ENCODE results near the gene KPNB1.

KPNB1 gene

DNA sequence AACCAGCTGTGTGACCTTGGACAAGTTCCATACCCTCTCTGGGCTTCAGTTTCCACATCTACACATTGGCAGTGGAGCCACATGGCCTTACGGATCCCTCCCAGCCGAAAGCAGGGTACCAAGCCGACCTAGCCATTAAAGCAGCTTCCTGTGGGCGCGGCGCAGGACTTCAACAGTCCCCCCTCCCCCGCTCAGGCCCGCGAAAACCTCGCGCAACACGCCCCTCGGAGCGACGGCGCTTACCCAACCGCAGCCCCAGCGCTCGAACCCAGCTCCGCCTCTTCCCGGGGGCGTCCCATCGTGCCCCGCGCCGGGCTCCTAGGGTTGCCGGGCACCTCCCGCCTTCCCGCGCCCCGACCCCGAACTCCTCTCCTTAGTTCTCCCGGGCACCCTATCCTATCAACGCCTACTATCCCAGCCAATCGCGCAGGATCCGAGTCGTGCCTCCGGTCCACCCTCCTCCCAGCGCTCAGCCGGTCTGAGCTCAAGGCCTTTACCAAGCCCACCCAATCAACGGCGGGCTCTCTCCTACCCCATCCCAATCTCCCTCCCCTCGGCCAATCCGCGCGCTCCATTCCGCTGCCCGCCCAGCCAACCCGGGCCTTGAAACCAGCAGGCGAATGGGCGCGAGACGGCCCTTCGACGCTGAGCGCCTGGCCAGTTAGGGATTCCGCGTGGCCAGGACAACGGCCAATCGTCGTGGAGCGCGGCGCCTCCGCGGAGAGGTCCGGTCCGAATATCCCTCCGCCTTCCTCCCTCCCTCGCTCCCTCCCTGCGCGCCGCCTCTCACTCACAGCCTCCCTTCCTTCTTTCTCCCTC lies at the start of gene KPNB1:
TSS of gene KPNB1 (plus strand) at position 767 of the 819 bp plus-strand sequence. CDS start 326 bp downstream, outside the sequence.
- peak; percentile 97 for DNase-seq (ENCODE audit: low spot score)

DNA sequence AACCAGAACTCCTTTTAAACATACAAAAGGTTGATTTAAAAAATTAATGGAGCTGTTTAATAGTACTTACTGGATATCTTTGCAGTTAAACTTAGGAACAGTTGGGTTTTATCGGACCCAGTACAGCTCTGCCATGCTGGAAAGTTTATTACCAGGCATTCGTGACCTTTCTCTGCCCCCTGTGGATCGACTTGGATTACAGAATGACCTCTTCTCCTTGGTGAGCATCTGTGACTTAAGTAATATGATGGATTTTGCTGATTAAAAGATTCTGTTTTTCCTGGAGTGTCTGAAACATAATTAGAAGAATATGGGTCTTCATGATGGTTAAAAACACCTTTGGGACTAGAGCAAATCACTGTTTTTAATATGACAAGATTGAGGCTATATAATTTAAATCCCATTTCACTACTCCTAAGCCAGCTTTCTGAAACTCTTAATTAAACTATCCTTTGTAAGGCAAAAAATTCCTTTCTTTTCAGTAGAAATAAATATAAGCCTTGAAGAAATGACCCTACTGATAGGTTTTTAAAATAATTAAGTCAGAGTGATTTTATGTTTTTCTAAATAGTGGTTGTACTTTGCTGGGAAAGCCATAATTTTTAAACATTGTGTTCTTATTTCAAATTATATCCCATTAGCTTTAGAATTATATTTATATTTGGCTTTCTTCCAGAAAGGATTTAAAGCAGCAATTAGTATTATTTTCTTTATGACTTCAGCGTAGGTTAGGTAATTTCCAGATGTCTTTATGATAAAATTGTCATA lies 45.7 kb upstream of the KPNB1 start:
- DNase-seq (ENCODE audit: low spot score) = no peak

DNA sequence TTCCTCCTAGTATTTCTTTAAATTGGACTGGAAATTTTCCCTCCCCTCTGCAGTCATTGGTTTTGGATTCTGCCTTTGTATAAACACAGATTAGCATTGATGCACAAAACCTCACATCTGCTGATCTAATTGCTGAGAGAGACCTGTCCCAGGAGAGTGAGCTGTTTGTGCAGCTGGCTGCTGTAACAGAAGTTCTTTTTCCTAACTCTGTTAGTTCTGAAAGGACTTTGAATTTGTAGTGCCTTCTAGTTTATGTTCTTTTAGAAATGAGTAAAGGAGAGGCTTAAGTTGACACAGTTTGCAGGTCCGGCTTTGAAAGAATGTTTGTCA lies 45.2 kb upstream of the KPNB1 start:
- DNase-seq (ENCODE audit: low spot score) = peak; percentile 80

DNA sequence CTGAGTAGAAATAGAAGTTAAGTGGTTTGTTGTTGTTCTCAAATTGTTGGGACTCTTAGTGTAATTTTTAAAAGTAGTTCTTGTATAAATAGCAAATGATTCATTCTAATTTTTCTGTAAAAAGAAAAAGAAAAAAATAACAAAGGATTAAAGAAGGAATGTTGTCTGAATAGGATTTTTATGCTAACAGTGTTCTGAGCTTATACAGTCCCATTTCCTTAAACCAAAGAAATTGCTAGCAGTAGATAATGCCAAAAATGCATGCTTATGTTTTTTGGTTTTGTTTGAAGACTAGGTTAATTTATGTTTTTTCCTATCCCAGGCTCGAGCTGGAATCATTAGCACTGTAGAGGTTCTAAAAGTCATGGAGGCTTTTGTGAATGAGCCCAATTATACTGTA lies 44.7 kb upstream of the KPNB1 start:
- DNase-seq (ENCODE audit: low spot score) = no peak

DNA sequence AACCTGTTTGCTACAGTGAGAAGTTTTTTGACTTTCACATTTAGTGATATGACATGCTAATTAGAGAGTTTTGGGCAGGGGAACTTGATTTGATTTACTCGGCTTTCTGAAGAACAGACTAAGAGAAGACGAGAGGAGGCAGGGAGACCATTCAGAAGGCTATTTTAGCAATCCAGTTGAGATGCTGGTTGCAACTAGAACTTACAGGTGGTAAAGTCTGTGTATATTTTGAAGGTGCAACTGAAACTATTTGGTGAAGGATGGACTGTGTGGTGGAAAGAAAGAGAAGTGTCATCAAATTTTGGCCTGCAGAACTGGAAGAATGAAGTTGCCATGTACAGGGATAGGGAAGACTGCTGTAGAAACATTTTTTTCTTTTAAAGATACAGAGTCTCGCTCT lies 42.2 kb upstream of the KPNB1 start:
- no peak for DNase-seq (ENCODE audit: low spot score)

DNA sequence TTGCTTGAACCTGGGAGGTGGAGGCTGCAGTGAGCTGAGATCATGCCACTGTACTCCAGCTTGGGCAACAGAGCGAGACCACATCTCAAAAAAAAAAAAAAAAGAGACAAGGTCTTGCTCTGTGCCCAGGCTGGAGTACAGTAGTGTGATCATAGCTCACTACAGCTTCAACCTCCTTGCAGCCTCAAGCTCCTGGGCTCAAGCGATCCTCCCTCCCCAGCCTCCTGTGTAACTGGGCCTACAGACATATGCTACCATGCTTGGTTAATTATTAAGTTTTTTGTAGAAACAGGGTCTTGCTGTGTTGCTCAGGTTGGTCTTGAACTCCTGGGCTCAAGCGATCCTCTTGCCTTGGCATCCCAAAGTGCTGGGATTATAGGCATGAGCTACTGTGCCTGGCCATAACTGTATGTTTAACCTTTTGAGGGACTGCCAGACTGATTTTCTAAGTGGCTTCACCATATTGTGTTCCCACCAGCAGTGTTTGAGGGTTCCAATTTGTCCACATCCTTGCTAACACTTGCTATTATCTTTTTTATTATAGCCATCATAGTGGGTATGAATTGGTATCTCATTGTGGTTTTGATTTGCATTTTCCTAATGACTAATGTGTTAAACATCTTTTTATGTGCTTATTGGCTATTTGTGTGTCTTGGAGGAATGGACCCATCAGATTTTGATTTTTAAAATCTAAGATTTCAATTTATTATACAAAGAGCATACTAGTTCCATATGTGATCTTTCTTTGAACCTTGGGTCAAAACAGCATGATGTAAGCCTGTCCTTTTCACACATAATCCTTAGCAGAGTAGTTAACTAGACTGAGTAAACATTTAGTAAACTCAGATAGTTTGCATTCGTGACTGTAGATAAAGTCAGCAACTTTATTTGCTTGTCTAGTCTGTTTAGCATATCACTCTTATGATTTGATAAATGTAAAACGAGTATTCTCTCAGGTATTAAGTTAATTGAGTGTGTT lies 38.1 kb upstream of the KPNB1 start:
- DNase-seq (ENCODE audit: low spot score) = no peak

DNA sequence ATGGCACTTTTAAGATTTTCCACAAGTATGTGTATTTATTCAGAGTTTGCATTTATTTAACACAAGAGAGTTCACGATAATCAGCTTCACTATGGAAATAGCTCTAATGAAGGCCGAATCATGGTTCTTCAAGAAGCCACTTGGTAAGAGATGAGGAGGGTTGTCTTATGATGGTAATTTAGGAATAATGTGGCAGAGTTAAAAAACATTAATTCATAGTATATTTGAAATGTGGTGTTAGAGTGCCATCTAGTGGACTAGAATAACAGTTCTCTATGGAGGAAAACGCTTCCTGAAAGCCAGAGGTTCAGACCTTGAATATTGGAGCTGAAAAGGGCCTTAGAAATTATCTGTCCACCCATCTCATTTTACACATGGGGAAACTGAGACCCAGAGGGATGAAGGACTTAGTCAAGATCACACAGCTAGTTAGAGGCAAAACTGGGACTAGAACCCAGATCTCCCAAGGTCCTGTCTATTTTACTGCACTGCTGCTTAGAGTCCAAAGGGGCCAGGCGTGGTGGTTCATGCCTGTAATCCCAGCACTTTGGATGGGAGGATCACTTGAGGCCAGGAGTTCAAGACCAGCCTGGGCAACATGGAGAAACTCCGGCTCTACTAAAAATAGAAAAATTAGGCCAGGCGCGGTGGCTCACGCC lies 33.8 kb upstream of the KPNB1 start:
- peak; percentile 54 for DNase-seq (ENCODE audit: low spot score)

DNA sequence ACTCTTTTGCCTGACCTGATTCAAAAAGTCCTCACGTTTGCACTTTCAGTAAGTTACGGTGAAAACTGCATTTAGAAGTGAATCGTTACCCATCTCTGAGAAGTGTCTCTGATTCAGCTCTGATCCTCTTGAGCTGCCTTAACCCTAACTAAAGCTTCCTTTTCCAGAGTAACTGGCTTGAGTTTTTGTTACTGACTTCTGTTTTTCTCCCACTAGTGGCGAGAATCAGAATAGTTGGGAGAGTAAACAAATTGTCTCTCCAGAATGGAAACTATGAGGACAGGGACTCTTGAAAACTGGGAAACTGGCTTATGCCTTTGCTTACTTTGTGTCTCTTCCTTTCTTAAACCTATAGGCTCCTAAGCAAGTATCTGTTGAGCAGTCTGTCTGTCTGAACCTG lies 31.3 kb upstream of the KPNB1 start:
- DNase-seq (ENCODE audit: low spot score) = no peak

DNA sequence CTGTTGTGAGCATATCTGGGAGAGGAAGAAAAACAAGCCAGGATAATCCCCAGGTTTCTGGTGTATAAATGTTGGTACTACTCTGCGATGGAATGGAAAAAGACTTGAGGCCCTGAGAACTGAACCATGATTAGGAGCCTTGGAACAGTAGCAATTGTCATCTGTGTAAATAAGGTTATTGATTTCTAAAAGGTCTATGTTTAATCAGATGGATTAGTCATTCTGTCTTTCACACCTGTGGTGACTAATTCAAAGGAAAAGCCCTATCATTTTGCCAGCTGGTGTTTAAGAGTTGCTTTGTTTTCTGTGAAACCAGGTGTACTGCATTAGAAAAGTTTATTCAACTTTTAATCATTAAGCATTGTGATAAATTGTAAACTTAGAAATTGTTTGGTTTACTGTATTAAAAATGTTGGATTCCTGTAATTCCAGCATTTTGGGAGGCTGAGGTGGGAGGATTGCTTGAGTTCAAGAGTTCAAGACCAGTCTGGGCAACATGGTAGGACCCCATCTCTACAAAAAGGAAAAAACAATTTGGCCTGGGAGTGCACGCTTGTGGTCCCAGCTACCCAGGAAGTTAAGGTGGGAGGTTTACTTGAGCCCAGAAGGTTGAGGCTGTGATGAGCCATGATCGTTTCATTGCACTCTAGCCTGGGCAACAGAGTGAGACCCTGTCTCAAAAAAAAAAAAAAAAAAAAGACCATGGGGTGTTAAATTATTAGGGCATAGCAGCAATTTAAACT lies 29.0 kb upstream of the KPNB1 start:
- no peak for DNase-seq (ENCODE audit: low spot score)

DNA sequence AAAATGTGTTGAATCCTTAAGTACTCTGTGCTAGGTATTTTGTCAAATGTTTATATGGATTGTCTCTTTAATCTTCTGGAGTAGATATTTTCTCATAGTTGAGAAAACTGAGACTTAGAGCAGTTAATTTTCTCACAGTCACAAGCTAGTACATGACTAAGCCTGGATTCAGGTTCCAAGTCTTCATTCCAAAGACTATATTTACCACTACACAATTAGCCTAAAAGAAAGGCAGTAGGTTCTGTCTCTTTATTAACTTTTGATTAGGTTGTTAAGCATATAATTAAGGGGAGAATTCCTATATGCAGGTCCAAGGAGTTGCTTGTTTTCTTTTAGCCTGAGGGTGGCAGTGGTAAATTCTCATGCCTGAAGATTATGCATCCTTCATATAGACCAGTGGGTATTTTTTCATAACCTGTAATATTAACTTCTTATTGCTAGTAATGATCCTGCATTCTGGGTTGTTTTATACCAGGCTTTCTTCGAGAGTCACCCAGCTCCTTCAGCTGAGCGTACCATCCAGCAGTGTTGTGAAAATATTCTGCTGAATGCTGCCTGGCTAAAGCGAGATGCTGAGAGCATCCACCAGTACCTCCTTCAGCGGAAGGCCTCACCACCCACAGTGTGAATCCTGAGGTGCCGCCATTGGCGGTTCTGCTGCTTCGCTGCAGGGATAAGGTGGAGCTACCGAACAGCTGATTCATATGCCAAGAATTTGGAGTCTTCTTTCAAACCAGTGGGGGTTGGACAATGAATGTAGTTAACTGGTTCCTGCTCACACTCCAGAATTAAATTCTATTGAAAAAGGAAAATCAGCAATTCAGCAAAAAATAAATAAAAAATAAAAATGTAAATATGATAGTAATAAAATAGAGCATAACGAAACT lies 28.2 kb upstream of the KPNB1 start:
- DNase-seq (ENCODE audit: low spot score) = peak; percentile 45

DNA sequence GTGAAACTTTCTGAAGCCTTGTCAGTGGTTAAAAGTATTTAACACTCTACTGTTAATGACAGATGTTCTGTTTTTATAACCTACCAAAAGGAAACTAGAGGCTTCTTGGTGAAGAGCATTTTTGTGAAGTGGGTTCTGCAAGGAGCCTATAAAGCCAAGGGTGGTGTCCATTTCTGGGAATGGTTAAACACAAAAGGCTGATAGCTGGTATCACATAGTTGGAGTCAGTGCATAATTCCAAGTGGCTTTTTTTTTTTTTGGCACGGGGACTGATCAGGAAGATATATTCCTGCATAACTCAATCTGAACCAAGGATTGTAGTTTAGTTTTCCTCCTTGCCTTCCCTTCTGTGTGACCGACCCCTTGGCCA lies 27.6 kb upstream of the KPNB1 start:
- no peak for DNase-seq (ENCODE audit: low spot score)

DNA sequence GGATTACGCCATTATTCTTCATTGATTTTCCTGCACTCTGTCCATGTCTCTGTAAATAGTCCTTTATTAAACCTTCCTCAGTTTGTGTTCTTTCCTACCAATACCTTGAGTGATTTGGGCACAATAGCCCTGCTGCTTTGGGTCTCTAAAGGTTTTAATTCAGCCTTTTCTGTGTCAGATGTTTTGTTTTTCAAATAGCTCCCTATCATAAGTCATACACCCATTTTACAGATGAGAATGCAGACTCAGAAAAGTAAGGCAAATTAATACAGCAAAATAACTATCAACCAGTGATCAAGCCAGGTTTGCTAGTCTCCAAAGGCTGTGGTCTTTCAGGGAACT lies 25.0 kb upstream of the KPNB1 start:
- DNase-seq (ENCODE audit: low spot score) = no peak

DNA sequence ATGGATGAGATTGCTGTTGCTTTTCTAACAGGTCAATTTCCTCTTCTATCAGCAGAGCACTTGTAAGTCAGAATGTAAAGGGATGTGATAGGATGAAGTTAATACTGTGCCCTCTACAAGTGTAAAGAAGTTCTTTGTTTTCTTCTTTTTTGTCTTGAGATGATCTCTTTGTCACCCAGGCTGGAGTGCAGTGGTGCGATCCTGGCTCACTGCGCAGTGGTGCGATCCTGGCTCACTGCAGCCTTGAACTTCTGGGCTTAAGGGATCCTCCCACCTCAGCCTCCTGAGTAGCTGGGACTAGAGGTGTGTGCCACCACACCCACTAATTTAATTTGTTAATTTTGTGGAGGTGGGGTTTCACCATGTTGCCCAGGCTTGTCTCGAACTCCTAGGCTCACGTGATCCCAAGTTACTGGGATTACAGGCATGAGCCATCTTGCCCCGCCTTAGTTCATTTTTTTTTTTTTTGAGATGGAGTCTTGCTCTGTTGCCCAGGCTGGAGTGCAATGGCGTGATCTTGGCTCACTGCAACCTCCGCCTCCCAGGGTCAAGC lies 21.6 kb upstream of the KPNB1 start:
- no peak for DNase-seq (ENCODE audit: low spot score)

DNA sequence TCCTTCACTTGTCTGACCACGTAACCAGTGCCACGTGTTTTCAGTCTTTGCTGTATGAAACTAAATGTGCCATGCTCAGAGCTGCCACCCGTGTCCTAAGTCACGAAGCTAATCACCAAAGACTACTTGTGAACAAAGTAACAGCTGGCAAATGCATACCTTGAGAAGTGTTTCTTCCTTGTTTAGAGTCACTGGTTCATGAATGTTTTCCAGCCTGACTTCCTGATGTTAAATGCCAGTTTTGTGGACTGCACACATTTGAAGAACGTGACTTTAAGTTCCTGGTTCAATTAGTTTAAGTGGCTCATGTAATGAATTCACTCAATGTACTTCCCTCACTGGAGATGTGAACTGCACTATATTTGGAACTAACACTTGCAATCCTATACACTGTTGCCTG lies 19.9 kb upstream of the KPNB1 start:
- no peak for DNase-seq (ENCODE audit: low spot score)

DNA sequence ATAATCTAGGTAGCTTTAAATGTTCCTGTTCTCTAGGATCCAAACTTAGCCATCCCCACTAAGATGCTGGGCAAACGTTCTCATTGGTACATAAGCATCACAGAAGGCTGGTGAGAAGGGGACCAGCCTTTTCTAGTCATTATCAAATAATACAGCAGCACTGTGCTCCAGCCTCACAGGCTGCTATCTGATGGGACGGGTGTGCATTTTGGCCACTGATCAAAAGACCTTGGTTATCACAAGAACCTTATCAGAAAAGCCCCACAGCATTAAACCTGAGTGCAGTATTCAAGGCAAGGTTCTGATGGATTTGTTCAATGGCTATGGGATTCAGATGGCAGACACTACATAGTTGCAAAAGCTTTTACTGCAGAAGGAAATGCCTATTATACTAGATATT lies 19.1 kb upstream of the KPNB1 start:
- DNase-seq (ENCODE audit: low spot score) = no peak

DNA sequence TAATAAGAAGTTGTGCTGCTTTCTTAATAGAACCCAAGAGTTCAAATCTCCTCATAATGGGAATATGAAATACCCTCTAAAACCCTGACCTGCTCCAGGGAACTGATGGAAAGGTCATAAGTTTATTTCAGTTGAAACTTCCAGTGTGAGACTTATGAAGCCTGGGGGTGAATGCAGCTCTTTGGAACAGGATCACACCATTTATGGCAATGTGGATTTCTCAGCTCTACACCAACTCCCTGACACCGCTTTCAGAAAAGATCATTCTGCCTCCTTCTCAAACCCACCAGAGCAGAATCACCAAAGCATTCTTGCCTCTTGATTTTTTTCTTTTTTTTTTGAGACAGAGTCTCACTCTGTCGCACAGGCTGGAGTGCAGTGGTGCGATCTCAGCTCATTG lies 16.7 kb upstream of the KPNB1 start:
- no peak for DNase-seq (ENCODE audit: low spot score)

DNA sequence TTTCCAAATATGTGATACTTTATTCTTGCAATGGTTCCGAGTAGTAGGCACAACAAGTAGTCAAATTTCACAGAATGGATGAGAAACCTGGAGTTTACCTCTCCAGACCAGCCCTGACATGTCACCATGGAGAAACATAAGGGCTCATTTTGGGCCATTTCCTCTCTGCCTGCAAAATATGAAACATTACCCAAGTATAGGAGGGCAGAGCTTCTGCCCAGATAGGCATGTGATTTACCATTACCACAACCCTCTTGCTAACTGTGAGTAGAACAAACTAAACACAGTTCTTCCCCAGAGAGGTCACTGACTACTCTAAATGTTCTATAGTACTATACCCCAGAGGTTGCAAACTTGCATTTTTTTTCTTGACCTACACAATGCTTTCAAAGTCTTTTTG lies 15.7 kb upstream of the KPNB1 start:
- DNase-seq (ENCODE audit: low spot score) = no peak

DNA sequence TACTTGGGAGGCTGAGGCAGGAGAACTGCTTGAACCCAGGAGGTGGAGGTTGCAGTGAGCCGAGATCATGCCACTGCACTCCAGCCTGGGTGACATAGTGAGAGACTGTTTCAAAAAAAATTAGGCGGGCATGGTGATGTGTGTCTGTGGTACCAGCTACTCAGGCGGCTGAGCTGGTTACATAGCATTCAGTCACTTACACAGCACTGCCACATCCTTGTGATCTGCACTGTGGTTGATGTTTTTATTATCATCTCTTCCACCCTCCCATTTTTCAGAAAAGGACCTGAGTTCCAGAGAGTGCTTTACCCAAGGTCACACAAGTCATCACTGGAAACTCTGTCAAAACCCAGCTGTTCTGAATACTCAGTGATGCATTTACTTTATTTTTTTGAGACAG lies 14.8 kb upstream of the KPNB1 start:
- DNase-seq (ENCODE audit: low spot score) = no peak

DNA sequence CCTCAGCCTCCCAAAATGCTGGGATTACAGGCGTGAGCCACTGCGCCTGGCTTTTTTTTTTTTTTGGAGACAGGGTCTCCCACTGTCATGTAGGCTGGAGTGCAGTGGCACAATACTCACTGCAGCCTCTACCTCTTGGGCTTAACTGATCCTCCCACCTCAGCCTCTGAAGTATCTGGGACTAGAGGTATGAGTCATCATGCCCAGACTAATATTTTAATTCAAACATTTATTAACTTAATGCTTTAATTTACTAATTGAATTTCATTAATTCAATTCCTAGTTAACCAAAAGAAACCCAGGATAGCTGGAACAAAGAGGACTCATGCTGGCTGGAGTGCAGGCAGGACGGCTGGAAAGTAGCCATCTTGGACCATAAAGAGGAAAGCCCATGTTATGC lies 14.0 kb upstream of the KPNB1 start:
- DNase-seq (ENCODE audit: low spot score) = no peak

All from D341Med (cell line).